CD14-positive monocyte (primary cell): ENCODE measurements around the gene FOXN4. TPM values are rescaled to one million over a fixed set of nuclear protein-coding genes. Genes with fewer than 3 reads are reported as not detected.

Experiments
- DNase-seq, 3 donors: peaks; one replicate each; pipeline ENCODE4 v3.0.0-alpha.2; 2011 to 2022
- H2AFZ ChIP-seq: 2 replicates; pipeline ENCODE4 v1.6.0; 2012; ENCODE audit warnings: mild to moderate bottlenecking, low read depth, low read length, inconsistent platforms; ENCODE audit not compliant: insufficient read depth, poor library complexity, severe bottlenecking
- H3K27ac ChIP-seq, 2 donors: 1 replicate in 1 of 2; 2 replicates in 1 of 2; pipeline ENCODE4 v1.5.1; 2012 to 2013; ENCODE audit warnings: low read length in 2 of 2, control low read depth in 1 of 2, inconsistent platforms in 1 of 2, low read depth in 1 of 2, mild to moderate bottlenecking in 1 of 2
- H3K27me3 ChIP-seq, 2 donors: one replicate each; pipeline versions ENCODE4 v1.6.0 to v1.6.1; 2011 to 2013; ENCODE audit warnings: low read length in 2 of 2; ENCODE audit not compliant: control insufficient read depth in 2 of 2, insufficient read depth in 2 of 2
- H3K36me3 ChIP-seq, 2 donors: replicated peaks in 1 of 2; 1 replicate in 1 of 2; 2 replicates in 1 of 2; pipeline versions ENCODE4 v1.5.1 to v1.6.1; 2012 to 2013; ENCODE audit warnings: low read length in 2 of 2, control low read depth in 1 of 2, inconsistent platforms in 1 of 2, mild to moderate bottlenecking in 1 of 2; ENCODE audit not compliant: insufficient read depth in 2 of 2, control insufficient read depth in 1 of 2
- H3K4me1 ChIP-seq, 2 donors: 1 replicate in 1 of 2; 2 replicates in 1 of 2; pipeline versions ENCODE4 v1.5.1 to v1.6.1; 2012 to 2013; ENCODE audit warnings: low read length in 2 of 2, control low read depth in 1 of 2, inconsistent platforms in 1 of 2, mild to moderate bottlenecking in 1 of 2, moderate library complexity in 1 of 2; ENCODE audit not compliant: insufficient read depth in 2 of 2, control insufficient read depth in 1 of 2
- H3K4me2 ChIP-seq: replicated peaks from 2 replicates; pipeline ENCODE3; 2012; ENCODE audit warnings: low read length, moderate library complexity, mild to moderate bottlenecking; ENCODE audit not compliant: poor library complexity, severe bottlenecking; ENCODE audit errors: extremely low read depth
- H3K4me3 ChIP-seq, 3 experiments: fragments of 200-600 bp in 1 of 3; sonication (generic) in 1 of 3; replicated peaks in 1 of 3; 1 replicate in 2 of 3; 2 replicates in 1 of 3; pipeline ENCODE4 v1.5.1; 2011 to 2013; ENCODE audit warnings: low read length in 3 of 3, mild to moderate bottlenecking in 3 of 3, control low read depth in 2 of 3, low read depth in 2 of 3, inconsistent platforms in 1 of 3, moderate library complexity in 1 of 3
- H3K79me2 ChIP-seq: 2 replicates; pipeline ENCODE4 v1.6.0; 2012; ENCODE audit warnings: mild to moderate bottlenecking, control low read depth, inconsistent platforms, low read length, moderate library complexity; ENCODE audit not compliant: insufficient read depth
- H3K9ac ChIP-seq: 2 replicates; pipeline ENCODE4 v1.6.0; 2017; ENCODE audit warnings: low read length, mild to moderate bottlenecking; ENCODE audit not compliant: insufficient read depth, poor library complexity, severe bottlenecking
- H3K9me3 ChIP-seq, 2 donors: replicated peaks in 1 of 2; 1 replicate in 1 of 2; 2 replicates in 1 of 2; pipeline versions ENCODE4 v1.5.1 to v1.6.1; 2012 to 2013; ENCODE audit warnings: low read length in 2 of 2, control low read depth in 1 of 2; ENCODE audit not compliant: control insufficient read depth in 1 of 2, insufficient read depth in 1 of 2
- H4K20me1 ChIP-seq: 2 replicates; pipeline ENCODE4 v1.6.0; 2012; ENCODE audit warnings: mild to moderate bottlenecking, low read length, control low read depth, moderate library complexity; ENCODE audit not compliant: insufficient read depth
- H3K27ac Mint-ChIP-seq, 7 donors: one replicate each; pipeline ENCODE4 v1.8.0; 2020; ENCODE audit warnings: mild to moderate bottlenecking in 7 of 7, mixed read lengths in 7 of 7, moderate library complexity in 6 of 7, inconsistent platforms in 2 of 7
- H3K27me3 Mint-ChIP-seq, 3 donors: one replicate each; pipeline ENCODE4 v1.8.0; 2021 to 2022; ENCODE audit warnings: low read depth in 3 of 3, mild to moderate bottlenecking in 3 of 3, mixed read lengths in 3 of 3, moderate library complexity in 3 of 3, inconsistent platforms in 1 of 3
- H3K36me3 Mint-ChIP-seq, 2 donors: one replicate each; pipeline ENCODE4 v1.8.0; 2020; ENCODE audit warnings: mixed read lengths in 2 of 2, inconsistent platforms in 1 of 2, mild to moderate bottlenecking in 1 of 2
- H3K4me1 Mint-ChIP-seq: one replicate; pipeline ENCODE4 v1.8.0; 2020; ENCODE audit warnings: mild to moderate bottlenecking, mixed read lengths
- H3K4me3 Mint-ChIP-seq, 2 donors: one replicate each; pipeline ENCODE4 v1.8.0; 2020; ENCODE audit warnings: mild to moderate bottlenecking in 2 of 2, mixed read lengths in 2 of 2, moderate library complexity in 1 of 2
- H3K9me3 Mint-ChIP-seq, 7 donors: one replicate each; pipeline ENCODE4 v1.8.0; 2020 to 2022; ENCODE audit warnings: mixed read lengths in 7 of 7, mild to moderate bottlenecking in 6 of 7, moderate library complexity in 6 of 7, inconsistent platforms in 2 of 7
- CTCF ChIP-seq: fragments of 200-600 bp; IDR thresholded peaks from one replicate; pipeline ENCODE4 v1.8.0; 2022; ENCODE audit warnings: antibody characterized with exemption, mild to moderate bottlenecking
- WGBS: methylation state at CpG from one replicate; pipeline ENCODE4 v1.1.5; 2013; ENCODE audit warnings: missing lambda C conversion rate; ENCODE audit not compliant: insufficient coverage; 5-methylcytosine and 5-hydroxymethylcytosine counted together
- intact Hi-C, 2 donors: fragments of 100-400 bp; cut with micrococcal nuclease; formaldehyde crosslinking; loops; one replicate each; pipeline versions ENCODE4 v1.15.0 to v1.15.1; 2023
- polyA plus RNA-seq, 3 donors: library from polyadenylated mRNA; depleted of rRNA in 1 of 3; unstranded in 2 of 3; stranded (reverse) in 1 of 3; fragments of 300-500 nt in 2 of 3; fragments of >200 nt in 1 of 3; fragmentation: Illumina TruSeq in 2 of 3; gene quantifications; 1 replicate in 2 of 3; 2 replicates in 1 of 3; pipeline ENCODE4 v1.2.3, GENCODE V29; 2012 to 2021

FOXN4 gene
- polyA plus RNA-seq, 3 donors: not detected

GRCh38 chr12:109258607-109259544, 50.2 kb downstream of the FOXN4 start:
- H3K9me3 ChIP-seq: peaks cover 3 to 6% of the 10 kb centered on the region in 2 donors
- no peak overlapping the region for H3K4me2 ChIP-seq
- H3K27me3 ChIP-seq: no peaks in the 10 kb centered on the region
- no peak overlapping the region for H2AFZ ChIP-seq
- no peak for TF ChIP-seq CTCF
- intact Hi-C loops: no loop called here
- no peak overlapping the region for H3K4me3 ChIP-seq
- Mint-ChIP-seq H3K36me3 (peaks cover 2 to 12% of the 10 kb centered on the region in 2 donors), H3K27me3 (peaks cover 0 to 2% (median 0%) of the 10 kb centered on the region in 3 donors), H3K9me3 (peaks cover under 1 to 6% (median 4%) of the 10 kb centered on the region in 7 donors), H3K4me3 (no peak overlapping the region), H3K27ac (no peak overlapping the region), H3K4me1 (no peaks in the 10 kb centered on the region)
- no peak for DNase-seq
- no peaks in the 10 kb centered on the region for H3K79me2 ChIP-seq
- WGBS: 88% methylated on average over 13 of the region's 16 CpGs
- H3K9ac ChIP-seq: no peak overlapping the region
- H3K36me3 ChIP-seq: no peaks in the 10 kb centered on the region
- H3K27ac ChIP-seq: no peak overlapping the region
- no peaks in the 10 kb centered on the region for H3K4me1 ChIP-seq
- H4K20me1 ChIP-seq: no peaks in the 10 kb centered on the region

GRCh38 chr12:109258201-109258600, 50.9 kb downstream of the FOXN4 start:
- no peaks in the 10 kb centered on the region for H3K4me1 ChIP-seq
- H3K79me2 ChIP-seq: no peaks in the 10 kb centered on the region
- H3K9me3 ChIP-seq: peaks cover 9% of the 10 kb centered on the region in 2 donors
- no peaks in the 10 kb centered on the region for H3K27me3 ChIP-seq
- H4K20me1 ChIP-seq: no peaks in the 10 kb centered on the region
- DNase-seq: no peak
- no peak for TF ChIP-seq CTCF
- H2AFZ ChIP-seq: no peak overlapping the region
- peaks cover 6 to 11% (median 8%) of the 10 kb centered on the region in 7 donors for H3K9me3 Mint-ChIP-seq
- H3K4me1 Mint-ChIP-seq: no peaks in the 10 kb centered on the region
- H3K9ac ChIP-seq: no peak overlapping the region
- peaks cover 4 to 18% of the 10 kb centered on the region in 2 donors for H3K36me3 Mint-ChIP-seq
- H3K27ac ChIP-seq: no peak overlapping the region
- H3K27me3 Mint-ChIP-seq: peaks cover 0 to 3% (median 0%) of the 10 kb centered on the region in 3 donors
- H3K4me2 ChIP-seq: no peak overlapping the region
- 92% methylated on average over 6 of the region's 6 CpGs for WGBS
- no peak overlapping the region for H3K27ac Mint-ChIP-seq
- H3K4me3 ChIP-seq: no peak overlapping the region
- intact Hi-C loops: no loop called here
- H3K36me3 ChIP-seq: no peaks in the 10 kb centered on the region
- no peak overlapping the region for H3K4me3 Mint-ChIP-seq
